Fibroblast of peridontal ligament (primary cell): ENCODE measurements around the gene TMEM94.
"Not testable (repeated sequence)": the region's sequence is repeated elsewhere in the genome, so short reads cannot be mapped to it uniquely, and the experiment has no call there.

Source experiments
- DNase-seq: peaks from one replicate; pipeline ENCODE4 v3.0.0-alpha.2; 2010; ENCODE audit errors: extremely low read depth

The TMEM94 gene

DNA sequence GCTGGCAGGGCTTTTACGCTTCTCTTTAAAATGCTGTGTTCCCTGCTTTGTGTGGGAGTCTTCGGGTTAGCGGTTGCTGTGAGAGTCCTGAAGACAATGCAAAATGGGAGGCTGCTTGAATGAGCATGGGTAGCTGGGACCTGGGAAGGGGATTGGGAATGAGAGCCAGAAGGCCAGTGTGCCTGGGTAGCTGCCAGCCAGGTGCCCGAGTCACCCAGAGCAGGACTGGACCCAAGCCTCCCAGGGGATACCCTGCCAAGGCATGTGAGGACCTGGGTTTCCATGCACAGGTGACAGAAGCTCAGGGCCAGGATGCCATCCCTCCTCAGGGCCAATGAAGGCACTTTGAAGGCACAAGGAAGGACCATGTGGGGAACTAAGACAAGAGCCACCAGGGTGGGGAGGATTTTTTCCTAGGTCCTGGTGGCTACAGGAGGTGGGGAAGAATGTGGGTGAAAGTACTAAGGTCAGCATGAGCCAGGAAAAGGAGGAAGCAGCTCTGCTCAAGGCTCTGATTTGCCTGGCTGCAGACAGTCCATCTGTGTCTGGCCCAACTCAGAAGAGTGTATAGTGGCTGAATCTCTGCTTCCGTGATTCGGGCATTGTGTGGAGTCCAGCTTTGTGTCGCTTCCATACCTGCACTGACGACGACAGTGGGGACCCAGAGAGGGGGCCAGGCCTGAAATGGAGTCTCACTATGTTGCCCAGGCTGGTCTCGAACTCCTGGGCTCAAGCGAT lies 20.5 kb downstream of the TMEM94 start:
- DNase-seq = no peak

DNA sequence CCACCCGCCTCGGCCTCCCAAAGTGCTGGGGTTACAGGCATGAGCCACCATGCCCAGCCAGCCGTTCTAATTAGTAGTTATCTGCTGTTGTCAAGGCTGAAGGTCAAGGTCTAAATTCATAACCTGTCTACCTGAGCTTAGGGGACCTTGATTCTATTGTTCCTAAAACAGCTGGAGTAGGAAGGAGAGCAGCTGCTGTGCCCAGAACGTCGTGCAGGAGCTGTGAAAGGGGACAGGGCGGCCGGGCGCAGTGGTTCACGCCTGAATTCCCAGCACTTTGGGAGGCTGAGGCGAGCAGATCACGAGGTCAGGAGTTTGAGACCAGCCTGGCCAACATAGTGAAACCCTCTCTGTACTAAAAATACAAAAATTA lies 21.0 kb downstream of the TMEM94 start:
- not testable (repeated sequence) for DNase-seq

DNA sequence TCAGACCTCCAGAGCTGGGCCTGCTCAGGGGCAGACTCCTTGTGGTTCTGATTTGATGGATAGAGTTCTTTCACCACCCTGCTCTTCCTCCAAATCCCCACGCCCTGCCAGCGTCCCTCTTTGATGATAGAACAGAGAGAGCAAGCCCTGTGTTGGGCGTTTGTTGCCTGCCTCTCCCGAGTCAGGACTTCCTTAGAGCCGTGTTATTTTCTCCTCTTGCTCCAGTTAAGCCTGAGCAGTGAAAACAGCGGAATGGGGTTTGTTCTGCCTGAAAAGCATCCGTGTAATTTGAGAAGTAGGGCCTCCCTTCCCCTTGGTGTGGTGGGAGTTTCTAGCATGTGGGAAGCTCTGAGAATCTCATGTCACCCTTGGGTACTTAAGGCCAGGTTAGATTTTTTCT lies 22.1 kb downstream of the TMEM94 start:
- DNase-seq = no peak

DNA sequence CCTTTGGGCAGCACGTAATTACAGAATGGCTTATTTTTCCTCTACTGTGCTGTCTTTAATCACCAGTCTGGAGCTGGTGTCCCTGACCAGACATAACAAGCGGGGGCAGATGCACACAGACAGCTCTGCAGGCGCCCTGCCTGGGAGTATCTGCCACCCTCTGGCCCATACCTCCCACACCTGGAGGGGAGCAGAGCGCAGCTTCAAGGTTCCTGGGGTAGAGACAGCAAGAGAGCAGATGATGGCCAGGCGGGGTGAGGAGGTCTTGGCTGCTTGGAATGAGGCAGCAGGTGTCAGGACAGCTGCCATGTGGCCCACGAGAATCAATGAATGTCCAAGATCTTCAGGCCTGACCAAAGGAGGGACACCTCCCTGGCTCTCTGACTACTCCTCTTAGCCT lies 23.8 kb downstream of the TMEM94 start:
- no peak for DNase-seq

DNA sequence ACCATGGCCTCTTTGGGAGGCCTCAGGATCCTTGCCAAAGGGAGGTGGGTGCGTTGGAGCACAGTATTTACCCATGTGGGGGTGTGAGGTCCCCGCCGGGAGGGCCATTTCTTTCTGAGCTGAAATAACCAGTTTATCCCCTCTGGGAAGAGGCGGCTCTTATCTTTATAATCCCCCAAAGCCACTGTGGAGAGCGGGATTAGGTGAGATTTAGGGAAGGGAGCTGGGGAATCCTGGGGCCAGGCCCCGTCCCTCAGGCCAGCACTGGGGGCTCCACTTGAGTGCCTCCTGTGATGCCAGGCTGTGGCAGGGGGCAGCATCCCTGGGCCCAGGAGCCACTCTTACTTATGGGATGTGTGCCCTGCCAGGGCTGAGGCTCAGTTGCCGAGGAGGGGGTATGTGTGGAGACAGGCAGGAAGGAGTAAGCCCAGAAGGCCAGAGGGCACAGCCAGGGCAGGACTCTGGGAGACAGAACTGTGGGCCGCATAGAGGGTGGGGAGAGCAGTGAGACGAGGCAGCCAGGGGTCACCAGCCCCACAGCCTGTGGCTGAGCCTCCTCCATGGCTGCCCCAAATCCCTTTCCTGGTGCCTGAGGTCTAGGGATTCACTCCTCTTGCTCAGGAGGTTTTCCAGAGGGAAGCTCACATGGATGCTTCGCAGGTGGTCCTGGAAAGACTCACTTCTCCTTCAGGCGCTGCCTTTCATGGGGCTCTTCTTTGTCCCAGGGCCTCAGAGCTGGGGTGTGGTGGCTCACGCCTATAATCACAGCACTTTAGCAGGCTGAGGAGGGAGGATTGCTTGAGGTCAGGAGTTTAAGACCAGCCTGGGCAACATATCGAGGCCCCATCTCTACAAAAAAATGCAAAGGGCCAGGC lies 25.0 kb downstream of the TMEM94 start:
- DNase-seq = no peak

DNA sequence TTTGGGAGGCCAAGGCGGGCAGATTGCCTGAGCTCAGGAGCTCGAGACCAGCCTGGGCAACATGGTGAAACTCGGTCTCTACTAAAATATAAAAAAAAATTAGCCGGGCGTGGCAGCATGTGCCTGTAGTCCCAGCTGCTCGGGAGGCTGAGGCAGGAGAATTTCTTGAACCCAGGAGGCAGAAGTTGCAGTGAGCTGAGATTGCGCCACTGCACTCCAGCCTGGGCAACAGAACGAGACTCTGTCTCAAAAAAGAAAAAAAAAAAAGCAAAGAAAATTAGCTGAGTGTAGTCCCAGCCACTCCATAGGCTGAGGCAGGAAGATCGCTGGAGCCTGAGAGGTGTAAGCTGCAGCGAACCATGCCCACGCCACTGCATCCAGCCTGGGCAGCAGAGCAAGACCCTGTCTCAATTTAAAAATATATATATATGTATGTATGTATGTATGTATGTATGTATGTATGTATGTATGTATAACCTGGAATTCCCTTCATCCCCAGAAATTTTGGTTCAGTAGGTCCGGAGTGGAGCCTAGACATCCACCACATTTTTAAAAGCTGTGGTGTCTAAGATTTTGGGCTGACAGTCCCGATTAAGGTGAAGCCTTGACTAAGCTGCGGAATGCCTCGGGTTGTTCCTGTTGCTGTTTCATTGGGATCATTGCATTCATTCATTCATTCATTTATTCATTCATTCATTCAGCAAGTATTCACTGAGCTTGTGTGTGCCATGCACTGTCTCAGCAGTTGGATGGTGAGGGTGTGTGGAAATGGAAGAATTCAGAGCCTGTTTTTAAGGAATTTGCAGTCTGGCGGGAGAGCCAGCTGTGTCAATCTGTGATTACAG lies 25.9 kb downstream of the TMEM94 start:
- no peak for DNase-seq

DNA sequence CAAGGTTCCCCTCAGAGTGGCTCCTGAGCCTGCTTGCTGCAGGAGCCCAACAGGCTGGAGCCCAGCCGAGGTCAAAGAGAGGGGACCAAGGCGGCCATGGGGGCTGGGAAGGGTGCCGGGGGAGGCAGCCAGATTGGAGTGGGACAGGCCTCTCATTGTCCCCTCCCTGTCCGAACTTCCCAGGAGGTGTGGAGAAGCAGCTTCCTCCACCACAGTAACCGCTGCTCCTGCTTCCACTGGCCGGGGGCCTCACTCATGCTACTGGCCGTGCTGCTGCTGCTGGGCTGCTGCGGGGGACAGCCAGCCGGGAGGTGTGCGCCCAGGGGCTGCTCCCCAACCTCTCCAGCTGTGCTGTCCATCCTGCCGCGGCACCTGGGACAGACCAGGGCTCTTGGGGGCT lies 29.3 kb downstream of the TMEM94 start:
- DNase-seq = no peak

DNA sequence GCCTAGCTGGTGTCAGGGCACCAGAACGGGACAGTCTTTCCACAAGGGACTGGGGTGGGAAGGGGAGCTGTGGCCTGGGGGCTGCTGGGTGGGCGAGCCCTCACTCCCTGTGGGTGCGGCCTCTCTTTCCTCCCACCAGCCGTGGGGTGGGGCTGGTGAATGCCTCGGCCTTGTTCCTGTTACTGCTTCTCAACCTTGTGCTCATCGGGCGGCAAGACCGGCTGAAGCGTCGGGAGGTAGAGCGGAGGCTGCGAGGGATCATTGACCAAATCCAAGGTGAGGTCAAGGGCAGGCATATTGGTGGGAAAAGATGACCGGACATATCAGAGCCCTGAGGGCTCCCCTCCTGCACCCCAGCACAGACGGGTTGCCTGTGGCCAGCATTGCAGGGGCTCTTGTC lies 29.7 kb downstream of the TMEM94 start:
- DNase-seq = no peak

DNA sequence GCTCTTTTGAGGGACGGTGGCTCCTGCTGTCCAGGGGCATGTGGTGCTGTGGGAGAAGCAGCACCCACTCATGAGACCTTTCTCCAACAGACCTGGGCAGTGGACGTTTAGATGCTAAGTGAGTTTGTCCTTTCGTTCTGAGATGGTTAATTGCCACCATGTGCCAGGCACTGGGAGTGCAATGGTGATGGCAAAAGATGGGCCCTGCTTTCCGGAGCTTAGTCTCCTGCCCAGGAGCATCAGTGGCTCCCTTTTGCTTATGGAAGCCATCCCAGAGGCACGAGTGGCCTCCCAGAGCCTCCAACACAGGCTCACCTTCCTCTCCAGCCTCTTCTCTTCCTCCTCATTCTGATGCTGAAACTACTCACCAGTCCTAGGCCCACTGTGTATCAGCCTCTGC lies 30.5 kb downstream of the TMEM94 start:
- DNase-seq = no peak

DNA sequence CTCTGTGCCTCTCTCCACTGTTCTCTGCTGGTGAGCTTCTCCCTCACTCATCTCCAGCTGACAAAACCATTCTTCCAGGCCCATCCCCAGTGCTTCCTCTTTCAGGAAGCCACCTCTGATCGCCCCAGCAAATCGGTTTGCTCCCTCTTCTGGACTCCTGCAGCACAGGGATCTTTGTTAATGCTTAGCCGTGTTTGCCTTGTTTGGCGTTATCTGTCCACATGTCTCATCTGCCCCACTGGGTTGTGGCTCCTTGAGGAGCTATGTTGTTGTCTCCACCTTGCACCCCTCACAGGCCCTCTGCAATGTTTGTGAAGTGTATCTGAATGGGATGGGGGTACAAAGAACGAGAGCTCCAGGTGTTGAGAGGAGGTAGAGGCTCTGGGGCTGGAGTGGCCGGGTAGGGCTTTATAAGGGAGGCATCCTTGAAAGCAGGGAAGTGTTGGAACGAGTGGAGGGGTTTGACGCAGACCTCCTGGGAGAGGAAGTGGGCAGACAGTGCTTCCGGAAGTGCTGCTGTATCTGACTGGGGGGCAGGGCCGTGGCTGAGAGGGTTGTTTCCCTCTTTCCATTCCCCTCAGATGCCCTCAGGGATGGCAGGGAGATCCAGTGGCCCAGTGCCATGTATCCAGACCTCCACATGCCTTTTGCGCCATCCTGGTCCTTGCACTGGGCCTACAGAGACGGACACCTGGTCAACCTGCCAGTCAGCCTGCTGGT lies 31.1 kb downstream of the TMEM94 start:
- no peak for DNase-seq

DNA sequence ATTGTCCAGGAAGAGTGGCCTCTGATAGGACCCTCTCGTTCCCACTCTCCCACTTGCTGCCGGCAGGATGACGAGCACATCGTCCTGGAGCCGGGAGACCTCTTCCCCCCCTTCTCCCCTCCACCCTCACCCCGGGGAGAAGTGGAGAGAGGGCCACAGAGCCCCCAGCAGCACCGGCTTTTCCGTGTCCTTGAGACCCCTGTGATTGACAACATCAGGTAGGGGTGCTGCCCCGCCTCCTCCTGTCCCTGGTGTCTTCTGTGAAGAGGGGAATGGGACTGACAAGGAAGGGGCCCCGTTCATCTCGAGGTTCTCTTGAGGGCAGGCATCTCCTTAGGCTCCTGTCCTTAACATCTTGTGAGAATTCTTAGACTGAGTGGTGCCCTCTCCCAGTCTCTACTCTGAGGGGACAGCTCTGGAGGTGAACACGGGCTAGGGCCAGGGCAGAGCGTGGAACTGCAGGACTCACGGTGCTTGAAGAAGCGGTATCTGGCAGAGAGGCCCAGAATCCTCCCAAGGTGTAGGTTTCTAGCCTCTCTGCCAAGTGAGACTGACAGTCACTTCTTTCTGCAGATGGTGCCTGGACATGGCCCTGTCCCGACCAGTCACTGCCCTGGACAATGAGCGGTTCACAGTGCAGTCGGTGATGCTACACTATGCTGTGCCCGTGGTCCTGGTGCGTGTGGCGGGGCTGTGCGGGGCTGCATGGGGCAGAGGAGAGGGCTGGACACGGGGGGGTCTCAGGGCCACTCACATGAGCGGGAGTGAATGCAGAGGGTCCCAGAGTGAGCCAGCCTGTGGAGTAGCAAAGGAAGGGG lies 32.5 kb downstream of the TMEM94 start:
- no peak for DNase-seq

DNA sequence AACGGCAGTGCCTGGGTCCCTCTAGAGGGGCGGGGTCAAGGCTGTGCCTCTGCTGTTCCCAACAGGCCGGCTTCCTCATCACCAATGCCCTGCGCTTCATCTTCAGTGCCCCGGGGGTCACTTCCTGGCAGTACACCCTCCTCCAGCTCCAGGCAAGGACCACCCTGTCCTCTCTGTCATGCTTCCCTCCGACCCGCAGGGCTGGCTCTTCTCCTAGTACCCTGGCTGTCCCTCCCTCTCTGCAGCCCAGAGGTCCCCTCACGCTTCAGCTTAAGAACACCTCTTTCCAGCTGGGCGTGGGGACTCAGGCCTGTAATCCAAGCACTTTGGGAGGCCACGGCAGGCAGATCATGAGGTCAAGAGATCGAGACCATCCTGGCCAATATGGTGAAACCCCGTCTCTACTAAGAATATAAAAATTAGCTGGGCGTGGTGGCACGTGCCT lies 33.1 kb downstream of the TMEM94 start:
- DNase-seq = no peak

DNA sequence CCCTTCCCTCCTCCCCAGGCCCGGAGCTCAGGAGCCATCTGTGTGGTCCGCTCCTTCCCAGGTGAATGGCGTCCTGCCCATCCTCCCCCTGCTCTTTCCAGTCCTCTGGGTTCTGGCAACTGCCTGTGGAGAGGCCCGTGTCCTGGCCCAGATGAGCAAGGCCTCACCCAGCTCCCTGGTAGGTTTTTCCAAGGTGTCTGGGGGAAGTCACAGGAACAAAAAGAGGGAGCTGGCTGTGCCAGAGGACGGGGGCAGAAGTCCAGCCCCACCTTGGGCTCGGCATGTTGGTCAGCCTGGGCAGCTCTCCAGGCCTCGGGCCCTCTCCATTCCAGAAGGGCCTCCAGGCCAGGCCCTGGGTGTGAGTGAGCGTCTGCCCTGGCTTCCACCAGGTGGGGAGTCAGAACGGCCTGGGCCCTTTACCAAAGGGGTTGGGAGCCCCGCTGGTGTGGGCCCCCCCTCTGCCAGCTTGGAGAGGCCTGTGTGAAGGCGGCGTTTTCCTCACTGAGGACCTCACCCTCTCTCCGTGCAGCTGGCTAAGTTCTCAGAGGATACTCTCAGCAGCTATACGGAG lies 33.8 kb downstream of the TMEM94 start:
- DNase-seq = no peak

DNA sequence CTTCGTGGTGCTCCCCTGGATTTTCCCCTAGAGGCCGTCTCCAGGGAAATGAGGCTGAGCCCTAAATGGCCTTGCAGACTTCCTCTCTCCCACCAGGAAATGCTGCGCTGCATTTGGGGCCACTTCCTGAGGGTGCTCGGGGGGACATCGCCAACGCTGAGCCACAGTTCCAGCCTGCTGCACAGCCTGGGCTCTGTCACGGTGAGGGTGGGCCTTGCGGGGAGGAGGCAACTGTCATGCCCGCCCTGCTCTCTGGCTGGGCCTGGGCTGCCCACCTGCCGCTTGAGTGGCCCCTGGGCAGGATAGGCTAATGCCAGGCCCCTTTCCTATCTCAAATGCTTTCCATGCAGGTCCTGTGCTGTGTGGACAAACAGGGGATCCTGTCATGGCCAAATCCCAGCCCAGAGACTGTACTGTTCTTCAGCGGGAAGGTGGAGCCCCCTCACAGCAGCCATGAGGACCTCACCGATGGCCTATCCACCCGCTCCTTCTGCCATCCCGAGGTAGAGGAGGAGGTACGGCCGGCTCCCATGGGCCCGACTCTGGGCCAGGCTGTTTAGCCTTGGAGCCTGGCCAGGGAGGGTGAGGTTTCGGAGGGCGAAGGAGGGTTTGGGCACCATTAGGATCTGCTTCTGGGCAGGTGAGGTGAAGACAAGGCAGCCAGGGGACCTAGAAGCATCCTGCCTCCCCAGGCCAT lies 34.7 kb downstream of the TMEM94 start:
- DNase-seq = no peak

DNA sequence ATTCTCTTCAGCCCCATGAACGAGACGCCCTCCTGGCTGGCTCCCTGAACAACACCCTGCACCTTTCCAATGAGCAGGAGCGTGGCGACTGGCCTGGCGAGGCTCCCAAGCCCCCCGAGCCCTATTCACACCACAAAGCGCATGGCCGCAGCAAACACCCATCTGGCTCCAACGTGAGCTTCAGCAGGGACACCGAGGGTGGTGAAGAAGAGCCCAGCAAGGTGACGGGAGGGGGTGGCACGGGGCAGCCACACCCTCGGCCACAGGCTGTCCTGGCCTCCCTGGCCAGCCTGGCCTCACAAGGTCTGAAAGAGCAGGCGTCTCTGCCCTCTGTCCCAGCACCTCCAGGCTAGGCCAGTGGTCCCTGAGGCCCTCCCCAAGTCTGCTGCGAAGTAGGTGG lies 35.2 kb downstream of the TMEM94 start:
- no peak for DNase-seq

DNA sequence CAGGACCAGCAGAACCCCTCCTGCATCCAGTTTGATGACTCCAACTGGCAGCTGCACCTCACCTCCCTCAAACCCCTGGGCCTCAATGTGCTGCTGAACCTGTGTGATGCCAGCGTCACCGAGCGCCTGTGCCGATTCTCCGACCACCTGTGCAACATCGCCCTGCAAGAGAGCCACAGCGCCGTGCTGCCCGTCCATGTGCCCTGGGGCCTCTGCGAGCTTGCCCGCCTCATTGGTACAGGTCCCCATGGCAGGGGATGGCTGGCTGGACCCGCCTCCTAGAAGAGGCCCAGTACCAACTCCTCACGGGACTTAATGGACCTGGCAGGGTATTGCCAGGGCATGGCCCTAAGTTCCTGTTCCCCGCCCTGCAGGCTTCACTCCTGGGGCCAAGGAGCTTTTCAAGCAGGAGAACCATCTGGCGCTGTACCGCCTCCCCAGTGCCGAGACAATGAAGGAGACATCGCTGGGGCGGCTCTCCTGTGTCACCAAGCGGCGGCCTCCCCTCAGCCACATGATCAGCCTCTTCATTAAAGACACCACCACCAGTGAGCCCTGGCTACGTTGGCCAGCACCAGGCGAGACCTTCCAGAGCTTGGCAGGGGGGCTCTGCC lies 36.2 kb downstream of the TMEM94 start:
- no peak for DNase-seq

DNA sequence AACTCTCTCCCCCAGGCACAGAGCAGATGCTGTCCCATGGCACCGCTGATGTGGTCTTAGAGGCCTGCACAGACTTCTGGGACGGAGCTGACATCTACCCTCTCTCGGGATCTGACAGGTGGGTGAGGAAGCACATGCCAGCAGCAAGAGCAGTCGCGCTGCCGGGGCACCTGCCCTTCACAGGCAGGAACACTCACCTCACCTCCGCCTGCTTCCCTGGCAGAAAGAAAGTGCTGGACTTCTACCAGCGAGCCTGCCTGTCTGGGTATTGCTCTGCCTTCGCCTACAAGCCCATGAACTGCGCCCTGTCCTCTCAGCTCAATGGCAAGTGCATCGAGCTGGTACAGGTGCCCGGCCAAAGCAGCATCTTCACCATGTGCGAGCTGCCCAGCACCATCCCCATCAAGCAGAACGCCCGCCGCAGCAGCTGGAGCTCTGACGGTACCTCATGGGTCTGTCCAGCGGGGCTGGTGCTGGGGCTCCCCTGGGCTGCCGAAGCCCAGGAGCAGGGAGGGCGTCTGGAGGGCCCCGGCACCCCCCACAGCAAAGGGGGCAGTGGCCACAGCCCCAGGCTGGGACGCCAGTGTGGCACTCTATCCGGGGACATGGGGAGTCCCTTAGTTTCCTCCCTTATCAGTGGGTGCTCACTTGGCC lies 37.2 kb downstream of the TMEM94 start:
- no peak for DNase-seq

DNA sequence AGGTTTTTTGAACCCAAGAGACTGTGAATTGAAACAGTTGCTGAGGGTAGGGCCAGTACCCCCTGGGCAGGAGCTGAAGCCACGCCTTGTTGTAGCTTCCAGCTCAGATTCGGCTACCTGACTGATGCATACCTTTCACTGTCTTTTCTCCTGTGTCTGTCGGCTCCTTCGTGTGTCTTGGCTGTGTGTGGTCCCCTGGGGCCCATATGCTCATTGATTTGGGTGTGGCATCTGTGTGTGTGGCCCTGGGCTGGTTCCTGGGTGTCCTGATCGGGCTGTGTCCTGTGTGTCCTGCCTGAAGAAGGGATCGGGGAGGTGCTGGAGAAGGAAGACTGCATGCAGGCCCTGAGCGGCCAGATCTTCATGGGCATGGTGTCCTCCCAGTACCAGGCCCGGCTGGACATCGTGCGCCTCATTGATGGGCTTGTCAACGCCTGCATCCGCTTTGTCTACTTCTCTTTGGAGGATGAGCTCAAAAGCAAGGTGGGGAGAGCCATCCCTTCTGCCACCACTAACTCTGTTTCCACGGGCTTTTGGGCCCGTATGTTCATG lies 38.0 kb downstream of the TMEM94 start:
- DNase-seq = no peak

DNA sequence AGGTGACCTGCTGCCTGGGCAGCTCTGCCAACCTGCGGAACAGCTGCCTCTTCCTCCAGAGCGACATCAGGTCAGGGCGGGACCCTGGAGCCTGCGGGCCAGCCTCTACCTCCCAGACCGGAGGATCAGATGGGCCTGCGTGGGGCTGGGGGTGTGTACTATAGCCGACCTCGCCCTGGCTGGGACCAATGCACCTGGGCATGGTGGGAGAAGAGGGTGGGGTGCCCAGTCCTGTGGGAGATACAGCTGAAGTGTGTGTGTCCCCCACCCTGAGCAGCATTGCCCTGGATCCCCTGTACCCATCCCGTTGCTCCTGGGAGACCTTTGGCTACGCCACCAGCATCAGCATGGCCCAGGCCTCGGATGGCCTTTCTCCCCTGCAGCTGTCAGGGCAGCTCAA lies 39.6 kb downstream of the TMEM94 start:
- DNase-seq = no peak
